ENCODE data around the gene SLC39A1.

- TF ChIP-seq RAD21 (IDR thresholded peaks at IDR 0.05; ENCODE audit: low read length) (no peak), CTCF (IDR thresholded peaks at IDR 0.05) (no peak), NFIC (IDR thresholded peaks at IDR 0.05; ENCODE audit: borderline replicate concordance) (no peak), PBX3 (IDR thresholded peaks at IDR 0.05) (no peak), TAF1 (IDR thresholded peaks at IDR 0.05; ENCODE audit: borderline replicate concordance, low read depth, low read length) (no peak), POLR2AphosphoS5 (IDR thresholded peaks at IDR 0.05; ENCODE audit: low read depth, low read length) (no peak)
These were observed 13.5 kb upstream of the SLC39A1 start for GRCh38 chr1:153976819-153977249.

Data from SK-N-SH (cell line).